Middle frontal gyrus (tissue), 1 donor: Measurements from ENCODE around the gene EFCAB11.

ENCODE experiments used
- DNase-seq: peaks from one replicate; pipeline ENCODE4 v3.0.0-alpha.2; 2015; ENCODE audit warnings: low spot score; ENCODE audit errors: extremely low spot score

EFCAB11 gene

DNA sequence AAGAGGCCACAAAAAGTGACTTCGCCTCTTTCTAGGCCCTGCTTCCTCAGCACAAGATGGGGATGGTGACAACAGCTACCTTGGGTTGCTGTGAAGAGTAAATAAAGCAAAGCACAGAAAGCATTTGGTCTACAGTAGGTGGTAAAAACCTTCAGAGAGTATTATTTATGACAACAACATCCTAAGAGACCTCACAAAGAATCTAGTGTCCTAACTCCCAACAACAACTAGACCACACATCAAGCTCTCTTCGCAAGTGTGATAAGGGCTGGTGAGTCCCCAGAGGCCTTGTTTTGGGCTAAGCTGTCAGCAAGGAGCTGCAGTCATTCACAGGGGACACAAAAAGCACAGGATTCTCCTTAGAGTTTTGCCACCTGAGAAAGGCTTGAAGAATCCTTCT is 84.9 kb downstream of the EFCAB11 start:
- DNase-seq = no peak

DNA sequence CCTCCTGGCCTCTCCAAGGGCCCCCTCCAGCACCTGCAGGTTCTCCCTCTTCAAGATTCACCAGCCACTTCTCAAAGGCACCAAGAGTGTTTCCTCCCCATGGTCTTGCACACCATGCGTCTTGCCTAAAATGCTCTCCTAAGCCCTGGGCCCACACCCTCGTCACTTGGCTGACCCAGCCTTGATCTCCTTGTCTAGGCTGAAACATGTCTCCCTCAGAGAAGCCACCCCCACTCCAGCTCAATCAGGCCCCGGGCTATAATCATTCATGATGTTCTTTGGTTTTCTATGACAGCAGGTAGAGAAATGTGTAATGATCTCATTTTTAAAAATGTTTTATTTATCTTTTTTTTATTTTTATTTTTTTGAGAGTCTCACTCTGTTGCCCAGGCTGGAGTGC is 88.1 kb downstream of the EFCAB11 start:
- DNase-seq = no peak

- DNase-seq = no peak
Observed at GRCh38 chr14:89865153-89865552, 89.4 kb downstream of the EFCAB11 start.

- DNase-seq = no peak
Observed at GRCh38 chr14:89862856-89863255, 91.7 kb downstream of the EFCAB11 start.

DNA sequence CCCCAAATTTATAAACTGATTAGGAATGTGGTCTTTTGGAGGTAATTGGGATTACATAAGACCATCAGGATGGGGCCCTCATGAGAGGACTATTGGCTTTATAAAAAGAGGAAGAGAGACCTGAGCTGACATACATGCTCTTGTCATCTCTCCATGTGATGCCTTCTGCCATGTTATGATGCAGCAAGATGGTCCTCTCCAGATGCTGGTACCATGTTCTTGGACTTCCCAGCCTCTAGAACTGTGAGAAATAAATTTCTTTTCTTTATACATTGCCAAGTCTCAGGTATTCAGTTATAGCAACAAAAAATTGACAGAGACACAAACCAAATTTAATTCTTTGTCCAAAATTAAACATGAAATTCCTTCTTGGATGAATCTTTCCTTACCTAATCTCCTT is 92.9 kb downstream of the EFCAB11 start:
- no peak for DNase-seq

DNA sequence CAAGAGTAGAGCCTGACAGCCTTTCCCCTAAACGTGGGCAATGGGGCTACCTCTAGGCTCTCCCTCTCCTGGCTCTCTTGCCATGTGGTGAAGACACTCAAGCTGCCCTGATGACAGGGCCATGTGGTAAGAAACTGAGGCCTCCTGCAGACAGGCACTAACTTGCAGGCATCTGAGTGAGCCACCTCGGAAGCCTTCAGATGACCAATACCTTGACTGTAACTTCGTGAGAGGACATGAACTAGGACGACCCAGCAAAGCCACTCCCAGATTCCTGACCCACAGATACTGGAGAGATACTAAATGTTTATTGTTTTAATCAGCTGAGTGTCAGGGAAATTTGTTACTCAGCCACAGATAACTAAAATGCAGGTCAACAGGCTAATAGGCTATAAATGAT is 96.4 kb downstream of the EFCAB11 start:
- DNase-seq = no peak

DNA sequence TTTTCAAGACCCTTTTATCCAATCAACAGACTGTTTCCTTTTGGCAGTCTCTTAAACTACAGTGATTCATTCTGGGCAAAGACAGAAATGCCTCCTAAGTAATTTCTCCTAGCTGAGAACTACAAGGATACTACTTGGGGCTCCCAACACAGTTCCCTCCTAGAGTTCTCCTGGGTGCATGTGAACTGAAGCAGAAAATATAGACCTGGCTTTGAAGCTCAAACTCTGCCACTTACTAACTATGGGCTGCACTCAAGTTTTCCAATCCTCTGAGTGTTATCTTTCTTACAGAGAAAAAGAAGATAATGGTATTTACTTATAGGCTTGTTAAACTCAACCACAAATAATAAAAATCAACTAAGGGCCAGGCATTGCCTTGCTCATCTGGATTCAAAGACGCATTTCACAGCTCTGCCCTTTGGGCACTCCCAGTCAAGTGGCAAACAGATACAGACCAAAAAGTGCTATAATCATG is 97.6 kb downstream of the EFCAB11 start:
- DNase-seq = no peak

- no peak for DNase-seq
Observed at GRCh38 chr14:89855961-89856656, 98.4 kb downstream of the EFCAB11 start.

GRCh38 chr14:89853936-89854693 is 100.4 kb downstream of the EFCAB11 start:
- no peak for DNase-seq

DNA sequence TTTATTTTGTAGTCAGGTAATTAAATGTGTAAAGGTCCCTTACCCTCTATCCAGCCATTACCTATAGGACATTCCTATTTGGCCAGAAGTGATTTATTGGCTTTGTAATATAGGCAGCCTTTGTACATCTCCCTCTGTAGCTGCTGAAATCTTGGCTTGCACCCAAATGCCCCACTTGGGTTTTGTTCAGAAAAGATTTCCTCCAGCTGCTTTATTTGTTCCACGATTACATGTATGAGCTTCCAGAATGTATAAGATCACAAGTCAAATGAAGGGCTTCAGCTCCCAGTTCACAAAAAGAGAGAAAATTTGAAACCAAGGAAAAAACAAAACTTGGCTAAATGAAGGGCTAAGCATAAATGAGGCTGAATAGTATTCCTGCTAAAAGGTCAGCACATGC is 103.4 kb downstream of the EFCAB11 start:
- no peak for DNase-seq

- DNase-seq = no peak
Observed at GRCh38 chr14:89849931-89850330, 104.6 kb downstream of the EFCAB11 start.

DNA sequence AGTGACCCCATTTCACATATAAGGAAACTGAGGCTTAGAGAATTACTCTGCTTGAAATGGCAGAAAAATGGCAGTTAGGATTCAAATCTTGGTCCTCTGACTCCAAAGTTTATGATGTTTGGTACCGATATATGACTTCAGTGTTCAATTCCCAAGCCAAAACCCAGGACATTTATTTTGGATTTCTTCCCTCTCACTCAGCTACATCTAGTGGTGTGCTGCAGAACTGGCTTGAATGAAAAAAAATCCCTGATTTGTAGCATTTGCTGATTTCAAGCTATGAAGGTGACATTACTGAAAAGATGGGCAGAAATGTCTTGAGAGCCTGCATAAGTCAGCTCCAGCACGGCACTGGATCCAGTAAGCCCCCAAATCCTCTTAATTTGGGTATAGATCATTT is 106.4 kb downstream of the EFCAB11 start:
- no peak for DNase-seq

DNA sequence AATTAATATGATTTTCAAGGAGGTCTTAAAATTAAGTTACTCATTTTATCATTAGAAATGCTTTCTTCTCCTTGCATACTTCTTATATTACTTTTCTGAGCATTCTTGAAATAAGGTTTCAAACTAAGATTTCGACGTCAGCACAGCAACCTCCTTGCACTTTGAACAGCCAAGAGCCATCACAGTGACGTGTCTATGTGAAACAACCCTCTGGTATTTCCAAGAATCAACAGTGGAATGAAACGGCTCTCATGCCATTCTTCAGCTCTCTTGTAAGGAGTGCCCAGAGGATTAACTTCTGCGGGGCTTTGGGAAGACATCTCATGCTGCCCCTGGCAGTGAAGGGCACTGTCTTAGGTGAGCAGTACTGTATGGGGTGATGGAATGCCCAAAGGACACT is 109.2 kb downstream of the EFCAB11 start:
- DNase-seq = no peak

DNA sequence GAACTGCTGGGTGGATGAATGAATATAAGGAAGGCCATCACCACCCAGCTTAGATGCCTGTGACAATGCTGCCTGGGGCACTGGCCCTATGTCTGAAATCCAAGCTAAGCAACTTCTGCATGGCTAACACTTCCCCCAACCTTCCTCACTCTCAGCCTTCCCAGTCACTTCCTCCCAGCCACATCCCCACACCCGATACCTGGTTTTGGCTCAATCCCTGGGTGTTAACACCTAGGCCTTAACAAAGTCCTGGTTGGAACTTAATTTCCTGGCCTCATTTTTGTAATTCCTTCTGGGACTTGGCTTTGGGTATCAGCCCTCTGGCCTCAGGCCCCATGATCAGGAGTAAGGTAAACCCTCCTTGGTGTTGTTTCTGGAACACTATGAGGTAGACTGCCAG is 110.0 kb downstream of the EFCAB11 start:
- no peak for DNase-seq

DNA sequence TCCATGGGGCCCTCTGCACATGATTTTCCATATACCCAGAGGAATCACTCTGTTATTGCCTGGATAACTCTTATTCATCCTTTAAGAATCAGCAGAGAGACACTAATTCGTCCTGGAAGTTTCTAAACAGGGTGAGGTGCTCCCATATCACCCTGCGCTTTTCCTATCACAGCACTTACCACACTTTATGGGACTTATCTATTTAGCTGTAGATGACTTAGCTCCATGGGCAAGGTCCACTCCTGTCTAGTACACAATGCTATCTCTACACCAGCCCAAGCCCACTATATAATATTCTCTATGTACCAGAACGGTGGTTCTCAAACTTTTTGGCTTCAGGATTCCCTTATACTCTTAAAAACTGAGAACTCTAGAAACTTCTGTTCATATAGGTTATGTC is 111.7 kb downstream of the EFCAB11 start:
- no peak for DNase-seq

DNA sequence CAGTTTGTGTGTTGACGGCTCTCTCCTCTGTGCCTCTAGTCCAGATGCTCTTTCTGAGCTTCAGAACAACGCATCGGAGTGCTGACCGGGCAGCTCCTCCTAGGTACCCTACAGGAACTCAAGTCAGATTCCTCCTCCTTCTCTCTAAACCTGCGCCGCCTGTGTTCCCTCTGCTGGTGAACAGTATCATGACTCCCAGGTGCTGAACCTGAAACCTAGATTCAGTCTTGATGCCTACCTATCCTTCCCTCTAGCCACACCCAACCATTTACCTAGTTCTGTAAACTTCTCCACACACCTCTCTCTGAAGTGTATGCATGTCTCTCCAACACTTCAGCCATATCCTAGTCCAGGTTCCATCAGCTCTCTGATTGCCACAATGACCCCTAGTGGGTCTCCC is 112.7 kb downstream of the EFCAB11 start:
- DNase-seq = no peak

DNA sequence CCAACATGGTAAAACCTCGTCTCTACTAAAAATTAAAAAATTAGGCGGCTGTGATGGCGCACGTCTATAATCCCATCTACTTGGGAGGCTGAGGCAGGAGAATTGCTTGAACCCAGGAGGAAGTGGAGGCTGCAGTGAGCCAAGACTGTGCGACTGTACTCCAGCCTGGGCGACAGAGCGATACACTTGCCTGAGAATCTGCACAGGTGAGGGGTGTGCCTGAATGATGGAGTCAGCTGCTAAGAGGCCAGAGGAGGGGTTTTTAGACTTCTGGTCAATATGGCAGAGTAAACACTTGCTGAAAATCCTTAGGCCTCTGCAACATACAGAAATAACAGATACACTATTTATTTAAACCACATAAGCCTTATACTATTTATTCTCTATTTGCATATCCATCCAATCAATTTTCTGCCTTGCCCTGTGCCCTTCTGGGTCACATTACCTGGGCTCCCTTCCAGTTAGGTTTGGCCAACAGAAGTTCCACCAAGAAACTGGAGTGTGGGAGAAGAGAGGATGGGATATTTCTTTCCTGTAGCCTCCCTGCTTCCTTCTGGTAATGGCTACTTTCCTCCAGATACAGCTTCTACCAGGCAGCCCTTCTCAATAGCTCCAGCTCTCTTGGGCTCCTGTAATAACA is 117.6 kb downstream of the EFCAB11 start:
- no peak for DNase-seq

DNA sequence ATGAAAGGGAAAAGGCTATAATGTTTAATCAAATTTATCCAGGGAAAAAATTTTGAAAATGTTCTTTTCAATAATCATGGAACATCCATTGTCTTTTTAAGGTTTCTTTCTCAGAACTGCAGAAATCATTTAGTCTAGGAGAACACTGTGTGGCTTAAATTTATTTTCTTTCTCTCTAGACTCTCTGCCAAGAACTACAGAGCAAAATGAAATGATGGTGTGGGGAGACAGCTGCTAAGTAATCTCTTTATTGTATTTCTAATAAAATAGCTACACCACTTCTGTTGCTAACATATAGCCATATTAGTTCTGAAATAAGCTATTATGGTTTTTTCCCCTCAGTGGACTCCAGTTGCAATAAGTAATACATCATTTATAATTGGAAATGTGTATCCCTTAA is 120.9 kb downstream of the EFCAB11 start:
- no peak for DNase-seq

DNA sequence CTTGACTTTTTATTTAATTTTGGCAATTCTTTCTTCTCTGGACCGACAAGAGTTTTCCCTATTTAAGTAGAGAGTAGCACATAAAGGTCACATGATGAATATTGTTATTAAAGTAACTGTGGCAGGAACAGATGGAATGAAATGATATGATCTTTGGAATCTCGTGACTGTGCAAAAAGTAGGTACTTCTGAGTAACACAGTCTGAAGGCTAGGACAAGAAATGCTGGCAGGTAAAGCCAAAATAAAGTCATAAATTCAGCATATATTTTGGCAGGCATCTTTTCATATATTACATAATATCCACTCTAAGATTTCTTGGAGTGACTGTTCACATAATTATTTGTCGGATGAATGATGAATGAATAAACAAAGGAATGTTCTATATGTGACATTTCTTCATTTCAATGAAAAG is 121.4 kb downstream of the EFCAB11 start:
- DNase-seq = no peak

DNA sequence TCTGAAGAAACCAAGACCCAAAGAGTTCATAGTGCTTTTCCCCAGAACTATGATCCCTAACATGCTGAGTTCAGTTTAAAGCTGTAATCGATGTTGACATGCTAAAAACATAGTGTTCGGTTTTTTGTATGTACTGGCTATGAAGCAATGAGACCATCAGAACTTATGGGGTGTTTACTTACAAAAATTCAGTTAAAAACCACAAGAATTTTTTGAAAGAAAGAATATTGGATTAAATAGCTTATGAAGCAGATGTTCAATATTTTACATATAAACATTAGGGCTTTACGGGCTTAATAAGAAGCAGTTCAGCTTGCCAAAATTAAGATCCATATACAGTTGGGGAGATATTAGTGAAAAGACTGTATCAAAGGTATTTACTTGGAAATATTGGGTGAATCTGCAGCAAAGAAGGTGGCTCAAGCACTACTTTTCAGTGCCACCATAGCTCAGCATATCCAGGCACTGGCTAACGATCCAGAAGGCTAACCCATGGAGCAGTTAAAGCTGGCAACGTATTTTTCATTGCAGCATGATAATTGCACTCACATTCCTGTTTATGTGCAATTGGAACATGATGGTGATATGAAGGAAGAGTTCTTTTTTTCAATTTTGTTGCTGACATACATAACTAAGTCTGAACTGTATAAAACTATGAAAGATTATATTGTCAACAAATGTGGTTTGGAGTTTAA is 125.9 kb downstream of the EFCAB11 start:
- DNase-seq = no peak

- no peak for DNase-seq
Observed at GRCh38 chr14:89827265-89827664, 127.3 kb downstream of the EFCAB11 start.

DNA sequence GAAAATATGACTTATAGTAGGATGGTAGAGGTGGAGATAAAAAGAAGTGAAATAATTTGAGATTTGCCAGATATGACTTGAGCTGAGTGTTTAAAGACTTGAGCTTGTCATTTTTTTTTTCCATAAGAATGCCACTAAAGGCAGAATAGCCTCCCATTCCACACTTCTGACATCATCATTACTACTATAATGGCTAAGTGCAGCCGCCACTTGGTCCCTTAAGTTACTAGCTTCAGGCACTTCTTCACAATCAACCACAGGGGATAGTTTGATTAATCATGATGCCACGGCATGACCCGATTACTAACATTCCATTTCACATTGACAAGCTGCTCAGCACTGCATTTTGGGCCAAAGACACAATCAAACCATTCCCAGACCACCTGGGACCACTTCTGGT is 127.9 kb downstream of the EFCAB11 start:
- DNase-seq = no peak
